ENCODE results near the gene GBP2.
A peak's percentile ranks its signal among the peaks of the same experiment; 100 is the strongest.
"Not testable (repeated sequence)": the region's sequence is repeated elsewhere in the genome, so short reads cannot be mapped to it uniquely, and the experiment has no call there.

Gene GBP2

GRCh38 chr1:89125240-89125912 is 538 bp downstream of the GBP2 start:
- DNase-seq = no peak

GRCh38 chr1:89121641-89122040 is 4.3 kb downstream of the GBP2 start:
- DNase-seq = no peak

- DNase-seq = no peak
Measured at GRCh38 chr1:89114662-89115061, 11.3 kb downstream of the GBP2 start.

GRCh38 chr1:89112871-89113613 is 12.9 kb downstream of the GBP2 start:
- DNase-seq = no peak

- no peak for DNase-seq
Measured at GRCh38 chr1:89104687-89105086, 21.2 kb downstream of the GBP2 start.

- no peak for DNase-seq
Measured at GRCh38 chr1:89104147-89104546, 21.8 kb downstream of the GBP2 start.

GRCh38 chr1:89102021-89102420 is 23.9 kb downstream of the GBP2 start:
- no peak for DNase-seq

- DNase-seq = no peak
Measured at GRCh38 chr1:89100412-89100811, 25.5 kb downstream of the GBP2 start.

- DNase-seq = no peak
Measured at GRCh38 chr1:89098857-89099256, 27.1 kb downstream of the GBP2 start.

- DNase-seq = no peak
Measured at GRCh38 chr1:89095737-89096136, 30.2 kb downstream of the GBP2 start.

GRCh38 chr1:89089962-89090361 is 36.0 kb downstream of the GBP2 start:
- DNase-seq = no peak

GRCh38 chr1:89088572-89088971 is 37.3 kb downstream of the GBP2 start:
- no peak for DNase-seq

- no peak for DNase-seq
Measured at GRCh38 chr1:89087241-89087640, 38.7 kb downstream of the GBP2 start.

- DNase-seq = peak; percentile 57
Measured at GRCh38 chr1:89085781-89086180, 40.1 kb downstream of the GBP2 start.

- no peak for DNase-seq
Measured at GRCh38 chr1:89081005-89081404, 44.9 kb downstream of the GBP2 start.

- not testable (repeated sequence) for DNase-seq
Measured at GRCh38 chr1:89080068-89080467, 45.8 kb downstream of the GBP2 start.

GRCh38 chr1:89072466-89073065 is 53.3 kb downstream of the GBP2 start:
- DNase-seq = not testable (repeated sequence)

- DNase-seq = no peak
Measured at GRCh38 chr1:89070509-89070908, 55.4 kb downstream of the GBP2 start.

- DNase-seq = no peak
Measured at GRCh38 chr1:89069951-89070350, 56.0 kb downstream of the GBP2 start.

GRCh38 chr1:89068291-89068690 is 57.6 kb downstream of the GBP2 start:
- DNase-seq = no peak

GRCh38 chr1:89065079-89065868 is 60.6 kb downstream of the GBP2 start, which contains the start of gene GBP1:
Gene GBP1 (minus strand): TSS chr1:89065208. CDS start chr1:89063234, 1,974 bp downstream.
- DNase-seq = no peak

- no peak for DNase-seq
Measured at GRCh38 chr1:89064632-89065031, 61.3 kb downstream of the GBP2 start.

- no peak for DNase-seq
Measured at GRCh38 chr1:89063094-89063493, 62.8 kb downstream of the GBP2 start.

Measured in NCI-H1092 treated with DMSO at 0.1 percent for 48 hours (cell line).